Fibroblast of lung (primary cell): Measurements from ENCODE around the gene TENM4. TPM values are rescaled to one million over a fixed set of nuclear protein-coding genes. Genes with fewer than 3 reads are reported as not detected.

Experiments used
- DNase-seq, 2 donors: peaks; one replicate each; pipeline versions ENCODE4 v3.0.0 to v3.0.0-alpha.2; 2010; ENCODE audit warnings: low read depth in 2 of 2
- H2AFZ ChIP-seq: 2 replicates; pipeline ENCODE4 v1.5.1; 2012; ENCODE audit warnings: low read length, control low read depth, inconsistent platforms
- H3K27ac ChIP-seq: 2 replicates; pipeline ENCODE4 v1.5.1; 2011; ENCODE audit warnings: low read length, control low read depth; ENCODE audit not compliant: insufficient read depth
- H3K27me3 ChIP-seq: 2 replicates; pipeline ENCODE4 v1.5.1; 2011; ENCODE audit warnings: mild to moderate bottlenecking, low read length; ENCODE audit not compliant: control insufficient read depth, insufficient read depth
- H3K36me3 ChIP-seq: 2 replicates; pipeline ENCODE4 v1.5.1; 2011; ENCODE audit warnings: low read length; ENCODE audit not compliant: control insufficient read depth, insufficient read depth
- H3K4me1 ChIP-seq: 2 replicates; pipeline ENCODE4 v1.5.1; 2011; ENCODE audit warnings: low read length; ENCODE audit not compliant: control insufficient read depth, insufficient read depth; ENCODE audit errors: extremely low read depth
- H3K4me2 ChIP-seq: 2 replicates; pipeline ENCODE4 v1.5.1; 2011; ENCODE audit warnings: low read length, control low read depth; ENCODE audit not compliant: insufficient read depth; ENCODE audit errors: extremely low read depth
- H3K4me3 ChIP-seq, 4 experiments: fragments of 200-600 bp in 1 of 4; sonication (generic) in 1 of 4; replicated peaks in 1 of 4; 2 replicates each; pipeline ENCODE4 v1.5.1; 2011 to 2016; ENCODE audit warnings: low read length in 4 of 4, low read depth in 3 of 4, mild to moderate bottlenecking in 3 of 4, control low read depth in 2 of 4, inconsistent platforms in 1 of 4, mixed read lengths in 1 of 4; ENCODE audit not compliant: insufficient read depth in 1 of 4; ENCODE audit errors: control extremely low read depth in 1 of 4
- H3K79me2 ChIP-seq: 2 replicates; pipeline ENCODE4 v1.5.1; 2012; ENCODE audit warnings: mild to moderate bottlenecking, low read length, inconsistent platforms; ENCODE audit not compliant: control insufficient read depth, insufficient read depth
- H3K9ac ChIP-seq: 2 replicates; pipeline ENCODE4 v1.5.1; 2011; ENCODE audit warnings: mild to moderate bottlenecking, low read length, control low read depth; ENCODE audit not compliant: insufficient read depth
- H3K9me3 ChIP-seq: 2 replicates; pipeline ENCODE4 v1.5.1; 2012; ENCODE audit warnings: low read depth, low read length; ENCODE audit not compliant: control insufficient read depth, insufficient read depth
- H4K20me1 ChIP-seq: 2 replicates; pipeline ENCODE4 v1.5.1; 2011; ENCODE audit warnings: low read length; ENCODE audit not compliant: control insufficient read depth, insufficient read depth; ENCODE audit errors: extremely low read depth
- CTCF ChIP-seq, 2 donors: IDR thresholded peaks in 1 of 2; conservative IDR thresholded peaks in 1 of 2; 1 replicate in 1 of 2; 2 replicates in 1 of 2; pipeline ENCODE4 v1.5.1; 2011 to 2012; ENCODE audit warnings: low read length in 2 of 2, control low read depth in 1 of 2, inconsistent platforms in 1 of 2, low read depth in 1 of 2, mild to moderate bottlenecking in 1 of 2
- EZH2 ChIP-seq: IDR thresholded peaks from 2 replicates; pipeline ENCODE4 v1.5.1; 2012; ENCODE audit warnings: low read length, control low read depth, mild to moderate bottlenecking; ENCODE audit errors: missing control alignments
- polyA plus RNA-seq, 2 donors: library from polyadenylated mRNA; depleted of rRNA in 1 of 2; stranded (reverse) in 1 of 2; unstranded in 1 of 2; fragments of >200 nt; gene quantifications; 2 replicates each; pipeline ENCODE4 v1.2.1, GENCODE V29; 2011 to 2012; ENCODE audit warnings: missing spikeins in 1 of 2
- total RNA-seq: library from RNA; depleted of rRNA; stranded (reverse); fragments of >200 nt; gene quantifications from 2 replicates; pipeline ENCODE4 v1.2.1, GENCODE V29; 2014

Gene TENM4
- total and polyA plus RNA-seq, 2 donors (not counting 1 experiment from before 2014, with no cell fraction given) = 4.6 to 48.4 TPM

DNA sequence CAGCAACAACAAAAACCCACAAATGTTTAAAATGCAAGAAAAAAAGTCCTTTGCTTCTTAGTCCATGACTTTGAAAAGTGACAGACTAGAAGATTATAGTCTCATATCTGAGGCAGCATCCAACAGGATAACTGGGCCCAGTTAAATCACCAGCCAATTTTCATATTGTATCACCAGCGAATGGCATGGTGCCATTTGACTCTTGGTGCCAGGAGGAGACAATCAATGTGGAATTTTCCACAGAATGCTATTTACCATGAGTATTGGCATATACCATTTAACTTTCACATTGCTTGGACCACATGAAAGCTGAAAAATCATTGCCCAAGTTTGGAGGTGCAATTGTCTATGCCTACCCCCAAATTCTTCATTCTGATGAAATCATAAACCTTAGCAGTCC is 255.5 kb downstream of the TENM4 start:
- no peaks in the 10 kb centered on the region for H3K36me3 ChIP-seq
- no peaks in the 10 kb centered on the region for H4K20me1 ChIP-seq
- H3K4me1 ChIP-seq = peaks cover 6% of the 10 kb centered on the region
- H3K4me2 ChIP-seq = no peak overlapping the region
- H3K27ac ChIP-seq = no peak overlapping the region
- DNase-seq = no peak
- no peaks in the 10 kb centered on the region for H3K9me3 ChIP-seq
- H2AFZ ChIP-seq = no peak overlapping the region
- H3K79me2 ChIP-seq = no peaks in the 10 kb centered on the region
- H3K9ac ChIP-seq = no peak overlapping the region
- TF ChIP-seq CTCF (conservative IDR thresholded peaks at IDR 0.05 in 1 of 2, IDR thresholded peaks at IDR 0.05 in 1 of 2; ENCODE audit: low read depth in 1 of 2, low read length in 2 of 2) (no peak), EZH2 (no peak)
- H3K4me3 ChIP-seq = no peak overlapping the region
- H3K27me3 ChIP-seq = no peaks in the 10 kb centered on the region

GRCh38 chr11:79184285-79184684 is 256.5 kb downstream of the TENM4 start:
- H2AFZ ChIP-seq = no peak overlapping the region
- TF ChIP-seq EZH2 (no peak), CTCF (conservative IDR thresholded peaks at IDR 0.05 in 1 of 2, IDR thresholded peaks at IDR 0.05 in 1 of 2; ENCODE audit: low read depth in 1 of 2, low read length in 2 of 2) (no peak)
- peaks cover 6% of the 10 kb centered on the region for H3K4me1 ChIP-seq
- no peaks in the 10 kb centered on the region for H3K79me2 ChIP-seq
- no peak overlapping the region for H3K4me2 ChIP-seq
- DNase-seq = no peak
- H3K27me3 ChIP-seq = no peaks in the 10 kb centered on the region
- H3K36me3 ChIP-seq = no peaks in the 10 kb centered on the region
- H3K27ac ChIP-seq = no peak overlapping the region
- H3K4me3 ChIP-seq = no peak overlapping the region
- no peak overlapping the region for H3K9ac ChIP-seq
- H4K20me1 ChIP-seq = no peaks in the 10 kb centered on the region
- no peaks in the 10 kb centered on the region for H3K9me3 ChIP-seq

DNA sequence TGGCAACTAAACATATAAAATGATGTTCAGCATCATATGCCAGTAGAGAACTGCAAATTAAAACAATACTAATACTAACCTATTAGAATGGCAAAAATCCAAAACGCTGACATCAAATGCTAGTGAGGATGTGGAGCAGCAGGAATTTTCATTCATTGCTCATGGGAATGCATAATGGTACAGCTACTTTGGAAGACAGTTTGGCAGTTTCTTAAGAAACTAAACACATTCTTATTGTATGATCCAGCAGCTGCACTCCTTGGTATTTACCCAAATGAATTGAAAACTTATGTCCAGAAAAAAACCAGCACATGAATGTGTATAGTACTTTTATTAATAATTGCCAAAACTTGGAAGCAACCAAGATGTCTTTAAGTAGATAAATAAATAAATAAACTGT is 258.0 kb downstream of the TENM4 start:
- Histone ChIP-seq H3K4me1 (peaks cover 8% of the 10 kb centered on the region), H3K4me3 (no peak overlapping the region)

More for the DNA sequence above, 258.0 kb downstream of the TENM4 start:
- no peak overlapping the region for H3K4me2 ChIP-seq
- no peaks in the 10 kb centered on the region for H3K27me3 ChIP-seq
- TF ChIP-seq EZH2 (no peak), CTCF (conservative IDR thresholded peaks at IDR 0.05 in 1 of 2, IDR thresholded peaks at IDR 0.05 in 1 of 2; ENCODE audit: low read depth in 1 of 2, low read length in 2 of 2) (no peak)
- H3K36me3 ChIP-seq = no peaks in the 10 kb centered on the region
- DNase-seq = peak; percentile 87 to 95
- H2AFZ ChIP-seq = no peak overlapping the region
- H3K9ac ChIP-seq = no peak overlapping the region
- H4K20me1 ChIP-seq = no peaks in the 10 kb centered on the region
- peak overlapping the region; percentile 76 for H3K27ac ChIP-seq
- H3K79me2 ChIP-seq = no peaks in the 10 kb centered on the region
- no peaks in the 10 kb centered on the region for H3K9me3 ChIP-seq
